Upper lobe of right lung (tissue), 1 donor: Measurements from ENCODE around the gene FAM114A1. TPM values are rescaled to one million over a fixed set of nuclear protein-coding genes. Genes with fewer than 3 reads are reported as not detected.

ENCODE experiments used
- ATAC-seq: fragments of 200-7000 bp; cut with Tn5 transposase; one replicate; pipeline ENCODE4 v1.9.1; 2020; ENCODE audit warnings: mild to moderate bottlenecking, moderate library complexity
- DNase-seq: peaks from one replicate; pipeline ENCODE4 v3.0.0-alpha.2; 2020
- H3K27ac ChIP-seq: fragments of 200-600 bp; one replicate; pipeline ENCODE4 v1.8.0; 2022
- H3K27me3 ChIP-seq: fragments of 200-600 bp; one replicate; pipeline ENCODE4 v1.8.0; 2022; ENCODE audit warnings: mild to moderate bottlenecking
- H3K36me3 ChIP-seq: fragments of 200-600 bp; one replicate; pipeline ENCODE4 v1.8.0; 2022
- H3K4me1 ChIP-seq: fragments of 200-600 bp; one replicate; pipeline ENCODE4 v1.8.0; 2022
- H3K4me3 ChIP-seq: fragments of 200-600 bp; one replicate; pipeline ENCODE4 v1.8.0; 2022; ENCODE audit warnings: mild to moderate bottlenecking
- H3K9me3 ChIP-seq: fragments of 200-600 bp; one replicate; pipeline ENCODE4 v1.8.0; 2022
- CTCF ChIP-seq: fragments of 200-600 bp; IDR thresholded peaks from one replicate; pipeline ENCODE4 v1.8.0; 2022; ENCODE audit warnings: antibody characterized with exemption
- intact Hi-C: fragments of 100-400 bp; cut with DNase I; formaldehyde crosslinking; loops from one replicate; pipeline ENCODE4 v1.11.0; 2022
- total RNA-seq: library from RNA; stranded (reverse); fragmentation: NEBNext Ultra II Directional; extraction: Animal tissue kit (Norgen Biotek cat#: 25700); gene quantifications from one replicate; pipeline ENCODE4 v1.2.1, GENCODE V29; 2021
- donor health status: DM: no; HTN: yes; CAD: no; lungs with severe emphysema.

Gene FAM114A1
- total RNA-seq, 1 donor from 2014 or later, result 39.8 TPM

GRCh38 chr4:38822748-38823303 lies 44.8 kb upstream of the FAM114A1 start:
- ATAC-seq, result no peak
- no peak for TF ChIP-seq CTCF
- Histone ChIP-seq H3K4me1 (no peaks in the 10 kb centered on the region), H3K4me3 (no peak overlapping the region), H3K27me3 (no peaks in the 10 kb centered on the region), H3K9me3 (no peaks in the 10 kb centered on the region), H3K36me3 (no peaks in the 10 kb centered on the region), H3K27ac (no peak overlapping the region)
- intact Hi-C loops, result no loop called here
- DNase-seq, result no peak

DNA sequence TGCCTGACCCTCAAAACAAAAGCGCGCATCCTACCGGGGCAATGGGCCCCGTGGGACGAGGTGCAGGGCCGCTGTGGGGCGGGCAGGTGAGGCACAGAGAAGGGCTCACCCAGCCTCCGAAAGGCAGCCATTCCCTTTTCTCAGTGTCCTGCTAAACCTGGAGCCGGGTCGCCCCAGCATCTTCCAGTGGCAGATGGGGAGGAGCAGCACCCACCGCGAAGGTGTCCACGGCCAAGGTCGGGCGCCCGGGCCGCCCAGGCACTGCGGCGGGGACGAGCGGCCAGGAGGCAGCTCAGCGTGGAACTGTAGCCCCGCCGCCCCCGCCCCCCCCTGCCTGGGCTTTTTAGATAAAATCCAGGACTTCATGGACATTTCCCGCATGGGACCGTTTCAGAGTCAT lies 43.8 kb upstream of the FAM114A1 start:
- Histone ChIP-seq H3K36me3 (no peaks in the 10 kb centered on the region), H3K9me3 (no peaks in the 10 kb centered on the region), H3K27me3 (no peaks in the 10 kb centered on the region), H3K4me3 (no peak overlapping the region), H3K27ac (no peak overlapping the region), H3K4me1 (no peaks in the 10 kb centered on the region)
- no peak for TF ChIP-seq CTCF
- ATAC-seq, result no peak
- no peak for DNase-seq
- intact Hi-C loops, result no loop called here

GRCh38 chr4:38829237-38829636 lies 38.4 kb upstream of the FAM114A1 start:
- H3K4me1 ChIP-seq, result no peaks in the 10 kb centered on the region
- ATAC-seq, result no peak

DNA sequence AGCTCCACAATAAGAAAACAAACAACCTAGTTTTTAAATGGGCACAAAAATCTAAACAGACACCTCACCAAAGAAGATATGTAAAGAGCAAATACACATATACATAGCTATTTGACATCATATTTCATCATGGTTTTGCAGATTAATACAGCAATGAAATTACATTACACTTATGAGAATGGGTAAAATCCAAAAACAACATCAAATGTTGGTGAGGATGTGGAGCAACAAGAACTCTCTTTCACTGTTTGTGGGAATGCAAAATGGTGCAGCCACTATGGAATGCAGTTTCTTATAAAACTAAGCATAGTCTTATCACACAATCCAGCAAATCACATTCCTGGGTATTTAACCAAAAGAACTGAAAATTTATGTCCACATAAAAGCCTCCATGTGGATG lies 36.0 kb upstream of the FAM114A1 start:
- no peak overlapping the region for H3K4me3 ChIP-seq
- H3K9me3 ChIP-seq, result no peaks in the 10 kb centered on the region
- H3K27ac ChIP-seq, result no peak overlapping the region
- intact Hi-C loops, result no loop called here
- H3K36me3 ChIP-seq, result no peaks in the 10 kb centered on the region
- H3K27me3 ChIP-seq, result no peaks in the 10 kb centered on the region
- ATAC-seq (no peak), DNase-seq (no peak)
- no peaks in the 10 kb centered on the region for H3K4me1 ChIP-seq
- TF ChIP-seq CTCF, result no peak

More at GRCh38 chr4:38829237-38829636, 38.4 kb upstream of the FAM114A1 start:
- H3K36me3 ChIP-seq, result no peaks in the 10 kb centered on the region
- no peaks in the 10 kb centered on the region for H3K27me3 ChIP-seq
- TF ChIP-seq CTCF, result no peak
- H3K27ac ChIP-seq, result no peak overlapping the region
- no peak overlapping the region for H3K4me3 ChIP-seq
- H3K9me3 ChIP-seq, result no peaks in the 10 kb centered on the region
- no peak for DNase-seq
- intact Hi-C loops, result no loop called here

- intact Hi-C loops, result no loop called here
- Histone ChIP-seq H3K4me1 (no peaks in the 10 kb centered on the region), H3K27me3 (no peaks in the 10 kb centered on the region), H3K27ac (no peak overlapping the region), H3K9me3 (no peaks in the 10 kb centered on the region), H3K36me3 (no peaks in the 10 kb centered on the region), H3K4me3 (no peak overlapping the region)
- no peak for TF ChIP-seq CTCF
- DNase-seq, result no peak
- peak; percentile 50 for ATAC-seq
Observed at GRCh38 chr4:38832206-38832605, 35.4 kb upstream of the FAM114A1 start.
